Activated B cell treated with CpG ODN at 0.5 μM for 24 hours (primary cell): ENCODE results near the gene TUBE1. TPM values are rescaled to one million over a fixed set of nuclear protein-coding genes. Genes with fewer than 3 reads are reported as not detected.

Source experiments
- ATAC-seq: fragments of 200-7000 bp; cut with Tn5 transposase; one replicate; pipeline ENCODE4 v1.10.0; 2021; ENCODE audit warnings: low read depth, mild to moderate bottlenecking, moderate library complexity
- CTCF ChIA-PET: fragments of 350-600 bp; sonication (Branson Sonifier 250); formaldehyde crosslinking; loops from one replicate; lab custom pipeline; 2021; ENCODE audit warnings: antibody characterized with exemption; lab: Charles Lee
- POLR2A ChIA-PET: fragments of 350-600 bp; sonication (Branson Sonifier 250); formaldehyde crosslinking; loops from one replicate; lab custom pipeline; 2021; ENCODE audit warnings: antibody characterized with exemption; lab: Charles Lee
- DNase-seq: peaks from one replicate; pipeline ENCODE4 v3.0.0; 2022
- H3K27ac Mint-ChIP-seq: one replicate; pipeline ENCODE4 v1.8.0; 2020; ENCODE audit warnings: mixed read lengths
- H3K27me3 Mint-ChIP-seq: one replicate; pipeline ENCODE4 v1.8.0; 2021; ENCODE audit warnings: mixed read lengths
- H3K36me3 Mint-ChIP-seq: one replicate; pipeline ENCODE4 v1.8.0; 2021; ENCODE audit warnings: low read depth, mixed read lengths
- H3K4me1 Mint-ChIP-seq: one replicate; pipeline ENCODE4 v1.8.0; 2021; ENCODE audit warnings: mixed read lengths
- H3K4me3 Mint-ChIP-seq: one replicate; pipeline ENCODE4 v1.8.0; 2020; ENCODE audit warnings: mild to moderate bottlenecking, mixed read lengths
- H3K9me3 Mint-ChIP-seq: one replicate; pipeline ENCODE4 v1.8.0; 2020; ENCODE audit warnings: mixed read lengths
- intact Hi-C: fragments of 100-400 bp; cut with micrococcal nuclease; formaldehyde crosslinking; loops from one replicate; pipeline ENCODE4 v1.15.1; 2024
- total RNA-seq: library from RNA; stranded (reverse); gene quantifications from 2 replicates; pipeline ENCODE4 v1.2.3, GENCODE V29; 2022
- TF ChIP-seq, protein P1 (sequence below): fragments of 200-600 bp; IDR thresholded peaks from one replicate; pipeline ENCODE4 v1.8.0; 2022; ENCODE audit warnings: antibody characterized with exemption, mild to moderate bottlenecking

TUBE1 gene
- total RNA-seq, 1 donor from 2014 or later = 28.0 TPM

DNA sequence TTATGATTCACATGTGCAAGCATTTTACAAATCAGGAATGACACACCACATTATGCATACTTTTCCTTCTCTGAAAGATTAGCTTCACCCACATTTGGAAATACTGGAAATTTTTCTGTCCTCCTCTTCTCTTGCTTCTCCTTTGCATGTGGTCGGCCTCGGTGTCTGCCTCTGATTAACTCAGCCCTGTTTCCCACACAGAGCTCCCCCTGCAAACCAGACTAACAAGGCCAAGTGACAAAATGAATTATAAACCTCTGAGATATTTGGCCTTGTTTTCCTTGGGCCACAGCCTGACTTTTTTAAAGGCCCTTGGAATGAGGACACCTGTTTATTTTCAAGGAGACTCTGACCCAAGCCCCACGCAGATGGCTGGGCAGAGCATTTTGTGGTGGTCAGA, 42.4 kb downstream of the TUBE1 start:
- no peak overlapping the region for H3K4me3 Mint-ChIP-seq
- no peaks in the 10 kb centered on the region for H3K9me3 Mint-ChIP-seq
- no peak for DNase-seq
- no peak overlapping the region for H3K27ac Mint-ChIP-seq
- intact Hi-C loops = loop anchor here (5.0 to 10.0 kb wide), 2 partner anchors 680 to 1363 kb away; no protein-coding TSS in a partner anchor
- CTCF ChIA-PET = interaction anchor here (0.8 to 6.5 kb wide), 2 partner anchors 336 to 786 kb away, joined by 3 to 85 read pairs; a partner anchor contains a TSS
- POLR2A ChIA-PET = interaction anchor here (0.9 kb wide), 1 partner anchor 41 kb away, joined by 3 read pairs; no protein-coding TSS in a partner anchor
- H3K36me3 Mint-ChIP-seq = peaks cover 5% of the 10 kb centered on the region
- TF ChIP-seq, protein P1, sequence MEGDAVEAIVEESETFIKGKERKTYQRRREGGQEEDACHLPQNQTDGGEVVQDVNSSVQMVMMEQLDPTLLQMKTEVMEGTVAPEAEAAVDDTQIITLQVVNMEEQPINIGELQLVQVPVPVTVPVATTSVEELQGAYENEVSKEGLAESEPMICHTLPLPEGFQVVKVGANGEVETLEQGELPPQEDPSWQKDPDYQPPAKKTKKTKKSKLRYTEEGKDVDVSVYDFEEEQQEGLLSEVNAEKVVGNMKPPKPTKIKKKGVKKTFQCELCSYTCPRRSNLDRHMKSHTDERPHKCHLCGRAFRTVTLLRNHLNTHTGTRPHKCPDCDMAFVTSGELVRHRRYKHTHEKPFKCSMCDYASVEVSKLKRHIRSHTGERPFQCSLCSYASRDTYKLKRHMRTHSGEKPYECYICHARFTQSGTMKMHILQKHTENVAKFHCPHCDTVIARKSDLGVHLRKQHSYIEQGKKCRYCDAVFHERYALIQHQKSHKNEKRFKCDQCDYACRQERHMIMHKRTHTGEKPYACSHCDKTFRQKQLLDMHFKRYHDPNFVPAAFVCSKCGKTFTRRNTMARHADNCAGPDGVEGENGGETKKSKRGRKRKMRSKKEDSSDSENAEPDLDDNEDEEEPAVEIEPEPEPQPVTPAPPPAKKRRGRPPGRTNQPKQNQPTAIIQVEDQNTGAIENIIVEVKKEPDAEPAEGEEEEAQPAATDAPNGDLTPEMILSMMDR = no peak
- no peak for ATAC-seq
- no peaks in the 10 kb centered on the region for H3K27me3 Mint-ChIP-seq
- H3K4me1 Mint-ChIP-seq = peaks cover 9% of the 10 kb centered on the region

- DNase-seq (no peak), ATAC-seq (no peak)
- H3K9me3 Mint-ChIP-seq = no peaks in the 10 kb centered on the region
- no peak overlapping the region for H3K27ac Mint-ChIP-seq
- H3K36me3 Mint-ChIP-seq = peaks cover 5% of the 10 kb centered on the region
- CTCF ChIA-PET = interaction anchor here (0.8 to 6.5 kb wide), 2 partner anchors 335 to 785 kb away, joined by 3 to 85 read pairs; a partner anchor contains a TSS
- H3K4me3 Mint-ChIP-seq = peak overlapping the region; percentile 91
- H3K4me1 Mint-ChIP-seq = peaks cover 9% of the 10 kb centered on the region
- intact Hi-C loops = loop anchor here (5.0 to 10.0 kb wide), 2 partner anchors 679 to 1362 kb away; no protein-coding TSS in a partner anchor
- no peaks in the 10 kb centered on the region for H3K27me3 Mint-ChIP-seq
- POLR2A ChIA-PET = interaction anchor here (0.9 to 1.4 kb wide), 2 partner anchors 42 to 43 kb away, joined by 3 to 7 read pairs; partner anchors contain the start of genes FAM229B and TUBE1
- TF ChIP-seq, protein P1 = no peak
These were observed 43.1 kb downstream of the TUBE1 start for GRCh38 chr6:112044196-112044595.

GRCh38 chr6:112043032-112044007, 44.0 kb downstream of the TUBE1 start:
- ChIA-PET POLR2A (interaction anchor here (0.6 to 1.4 kb wide), 11 partner anchors 42 to 1181 kb away, joined by 3 to 12 read pairs (median 5); partner anchors contain the start of genes FAM229B, GTF3C6 and TUBE1), CTCF (interaction anchor here (0.7 to 6.5 kb wide), 15 partner anchors 15 to 1033 kb away, joined by 3 to 85 read pairs (median 4); partner anchors contain the start of gene FYN)
- no peaks in the 10 kb centered on the region for H3K9me3 Mint-ChIP-seq
- DNase-seq (peak; percentile 78), ATAC-seq (peak; percentile 94)
- H3K27ac Mint-ChIP-seq = peak overlapping the region; percentile 96
- TF ChIP-seq, protein P1 = peak; percentile 62
- H3K27me3 Mint-ChIP-seq = no peaks in the 10 kb centered on the region
- peaks cover 5% of the 10 kb centered on the region for H3K36me3 Mint-ChIP-seq
- H3K4me3 Mint-ChIP-seq = peak overlapping the region; percentile 91
- intact Hi-C loops = loop anchor here (1.0 to 10.0 kb wide), 15 partner anchors 44 to 1587 kb away; partner anchors contain the start of genes FAM229B, FYN, GTF3C6 and TUBE1
- peaks cover 9% of the 10 kb centered on the region for H3K4me1 Mint-ChIP-seq

- peaks cover 5% of the 10 kb centered on the region for H3K36me3 Mint-ChIP-seq
- no peaks in the 10 kb centered on the region for H3K27me3 Mint-ChIP-seq
- H3K4me1 Mint-ChIP-seq = peaks cover 9% of the 10 kb centered on the region
- ATAC-seq (no peak), DNase-seq (no peak)
- CTCF ChIA-PET = interaction anchor here (1.1 to 6.5 kb wide), 6 partner anchors 10 to 332 kb away, joined by 3 to 85 read pairs (median 4); no protein-coding TSS in a partner anchor
- POLR2A ChIA-PET = interaction anchor here (1.3 kb wide), 1 partner anchor 436 kb away, joined by 3 read pairs; the partner anchor contains the start of gene TRAF3IP2
- TF ChIP-seq, protein P1 = no peak
- intact Hi-C loops = loop anchor here (5.0 to 10.0 kb wide), 2 partner anchors 677 to 1359 kb away; no protein-coding TSS in a partner anchor
- no peak overlapping the region for H3K4me3 Mint-ChIP-seq
- H3K27ac Mint-ChIP-seq = peak overlapping the region; percentile 27
- no peaks in the 10 kb centered on the region for H3K9me3 Mint-ChIP-seq
These were observed 45.7 kb downstream of the TUBE1 start for GRCh38 chr6:112041535-112041934.
